DMS 273 (cell line): Measurements from ENCODE around the gene SSR2.

Experiments
- DNase-seq: peaks from one replicate; lab custom pipeline; 2025; ENCODE audit not compliant: unreplicated experiment; lab: John Stamatoyannopoulos, UW

Gene SSR2

DNA sequence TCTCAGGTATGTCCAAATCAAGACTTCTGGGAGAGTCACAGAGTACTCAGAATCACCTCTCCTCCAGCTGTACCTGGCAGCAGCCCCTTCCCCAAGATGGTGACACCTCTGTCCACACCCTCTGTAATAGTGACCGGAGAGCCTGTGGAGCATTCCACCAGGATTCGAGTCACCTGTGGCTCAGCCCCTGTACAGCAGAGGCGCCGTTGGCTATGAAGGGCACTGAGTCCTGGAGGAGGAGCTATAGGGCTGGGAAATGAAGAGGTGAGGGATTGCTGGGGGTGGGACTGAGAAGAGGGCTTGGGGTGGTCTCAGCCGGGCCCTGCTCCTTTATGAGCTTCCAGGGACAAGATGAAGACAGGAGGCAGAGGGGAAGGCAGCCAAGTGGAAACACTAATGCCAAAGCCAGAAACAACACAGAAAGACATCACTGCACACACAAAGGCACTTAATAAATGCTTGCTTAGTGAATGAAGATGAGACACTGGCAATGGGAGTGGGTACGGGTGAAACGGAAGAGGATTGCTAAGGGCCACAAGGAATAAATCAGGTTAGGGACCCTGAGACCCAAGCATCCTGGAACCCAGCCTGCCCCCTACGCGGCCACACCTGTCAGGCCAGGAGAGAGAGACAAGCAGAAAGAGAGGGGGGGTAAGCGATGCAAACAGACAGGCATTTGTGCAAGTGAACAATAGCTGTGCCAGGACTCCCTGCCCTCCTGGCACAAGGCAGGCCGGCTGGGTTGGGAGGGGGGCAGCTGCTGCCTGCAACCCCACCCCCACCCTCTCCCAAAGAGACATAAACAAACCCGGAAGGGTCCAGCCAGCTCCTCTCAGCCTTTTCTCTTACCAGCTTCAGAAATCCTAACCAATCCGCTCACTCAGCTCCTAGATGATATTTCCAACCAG is 46.3 kb downstream of the SSR2 start:
- DNase-seq: peak; percentile 63

DNA sequence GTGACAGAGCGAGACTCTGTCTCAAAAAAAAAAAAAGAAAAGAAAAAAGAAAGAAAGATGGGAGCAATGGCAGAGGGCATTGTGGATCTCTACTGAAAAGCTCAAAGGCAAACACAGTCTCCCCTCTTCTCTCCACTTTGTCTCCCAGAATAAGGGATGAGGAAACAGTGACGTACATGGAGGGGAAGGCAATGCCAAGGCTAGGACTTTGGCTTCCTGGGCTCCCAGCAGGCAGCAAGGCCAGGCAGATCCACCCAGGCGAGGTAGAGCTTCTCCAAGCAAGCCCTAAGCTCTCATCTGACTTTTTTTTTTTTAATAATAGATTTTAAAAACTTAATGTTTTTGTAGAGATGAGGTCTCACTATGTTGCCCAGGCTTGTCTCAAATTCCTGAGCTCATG is 47.0 kb downstream of the SSR2 start:
- no peak for DNase-seq

DNA sequence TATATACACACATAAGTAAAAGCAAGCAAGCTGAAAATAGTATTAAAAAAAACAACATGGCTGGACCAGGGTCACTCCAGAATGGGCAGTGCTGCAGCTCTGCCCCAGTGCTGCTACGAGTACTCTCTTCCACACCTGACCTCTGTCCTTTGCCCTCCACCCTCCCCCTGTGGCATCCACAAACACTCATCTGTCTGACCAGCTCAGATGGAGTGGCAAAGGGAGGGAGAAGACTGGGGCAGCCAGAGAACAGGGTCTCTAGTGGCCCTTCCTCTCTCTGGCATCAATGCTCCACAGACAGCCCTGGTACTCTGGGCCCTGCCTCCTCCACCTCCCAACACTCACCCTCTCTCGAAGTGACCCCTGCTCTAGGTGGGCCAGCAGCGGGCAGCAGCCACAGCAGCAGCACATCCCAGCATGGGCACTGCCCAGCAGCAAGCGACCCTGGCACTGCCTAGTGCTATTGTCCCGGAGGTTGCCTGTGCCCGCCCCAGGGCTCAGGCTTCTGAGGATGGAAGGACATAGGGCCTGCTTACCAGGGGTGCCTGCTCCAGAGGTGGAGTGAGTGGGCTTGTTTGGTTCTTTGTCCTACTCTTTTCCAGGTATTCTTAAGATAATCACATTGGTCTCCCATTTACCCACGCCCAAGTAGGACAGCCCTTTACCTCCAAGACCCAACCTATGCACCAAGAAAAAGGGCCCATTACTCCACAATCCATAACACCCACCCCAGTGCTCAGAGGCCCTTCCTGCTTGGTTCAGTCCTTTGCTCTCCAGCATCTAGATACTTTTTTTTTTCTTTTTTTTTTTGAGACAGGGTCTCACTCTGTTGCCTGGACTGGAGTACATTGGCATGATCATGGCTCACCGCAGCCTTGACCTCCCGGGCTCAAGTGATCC is 48.6 kb downstream of the SSR2 start:
- DNase-seq: no peak

DNA sequence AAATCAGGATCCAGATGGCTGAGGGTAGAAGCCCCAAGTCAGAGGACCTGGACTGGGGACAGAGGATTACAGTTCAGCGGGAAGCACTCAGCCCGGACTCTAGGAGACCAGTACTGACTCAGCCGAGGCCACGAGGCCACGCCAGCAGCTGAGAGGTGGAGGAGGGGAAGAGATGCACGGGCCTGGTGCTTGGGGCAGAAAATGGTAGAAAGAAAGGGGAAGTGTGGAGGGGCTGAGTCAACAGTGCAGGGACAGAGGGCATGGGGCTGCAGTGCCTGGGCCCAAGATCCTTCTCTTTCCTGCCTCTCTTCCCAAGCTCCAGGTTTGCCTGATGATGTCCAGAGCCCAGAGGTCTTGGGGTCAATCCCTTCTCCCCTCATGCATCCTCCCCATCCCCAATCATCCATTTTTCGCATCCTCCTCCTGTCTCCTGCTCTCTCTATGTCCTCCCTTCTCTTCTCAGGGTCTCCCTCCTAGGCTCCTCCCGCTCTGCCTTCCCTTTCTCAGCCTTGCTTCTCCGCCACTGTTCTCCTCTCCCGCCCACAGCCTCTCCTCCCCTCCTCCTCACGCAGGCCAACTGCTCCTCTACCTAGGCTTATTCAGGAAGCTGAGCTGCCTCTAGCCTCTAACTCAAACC is 50.1 kb downstream of the SSR2 start:
- DNase-seq: no peak

GRCh38 chr1:155969377-155969791 is 51.4 kb downstream of the SSR2 start:
- no peak for DNase-seq

- DNase-seq: peak; percentile 64
Measured at GRCh38 chr1:155968670-155969069, 52.1 kb downstream of the SSR2 start.

DNA sequence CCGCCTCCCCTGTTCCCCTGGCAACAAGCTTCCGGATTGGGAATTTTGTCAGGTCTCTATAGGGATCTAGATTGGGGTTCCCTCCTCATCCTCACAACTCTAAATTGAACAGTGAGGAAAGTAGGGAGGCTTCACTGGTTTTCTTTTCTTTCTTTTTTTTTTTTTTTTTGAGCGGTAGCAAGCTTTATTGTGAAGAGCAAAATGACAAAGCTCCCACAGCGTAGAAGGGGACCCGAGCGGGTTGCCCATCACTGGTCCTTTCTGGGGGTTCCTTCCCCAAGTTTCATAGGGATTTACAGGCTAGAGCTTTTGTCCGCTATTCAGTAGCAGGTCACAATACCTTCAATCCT is 52.7 kb downstream of the SSR2 start:
- no peak for DNase-seq

DNA sequence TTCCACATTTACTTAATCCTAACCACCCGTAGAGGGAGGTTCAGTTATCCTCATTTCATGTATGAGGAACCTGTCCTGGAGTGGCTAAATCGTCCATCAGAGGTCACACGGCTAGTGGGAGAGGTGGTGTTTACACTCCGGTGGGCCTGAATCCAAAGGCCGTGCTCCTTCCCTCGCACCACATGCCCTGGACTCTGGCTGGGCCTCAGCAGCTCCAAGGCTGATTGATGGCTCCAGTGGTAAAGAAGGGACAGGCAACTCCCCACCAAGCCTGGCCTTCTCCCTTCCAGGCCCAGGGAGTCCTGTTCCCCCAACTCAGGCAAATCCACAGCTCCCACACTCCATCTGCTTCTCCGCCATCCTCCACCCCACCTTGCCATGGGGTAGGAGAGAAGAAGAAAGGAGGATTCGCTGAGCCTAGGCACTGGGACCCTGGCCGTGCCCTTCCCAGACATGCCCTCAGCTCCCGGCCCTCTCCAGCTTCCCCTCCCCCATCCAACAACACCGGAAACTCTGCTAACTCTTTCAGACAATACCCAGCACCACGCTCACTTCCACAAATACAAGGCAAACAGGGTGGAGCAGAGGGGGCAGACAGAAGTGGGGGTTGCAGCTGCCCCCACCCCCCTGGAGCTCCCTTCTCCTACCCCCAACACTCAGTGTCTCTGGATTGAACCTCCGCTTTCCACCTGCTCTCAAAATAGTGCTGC is 53.3 kb downstream of the SSR2 start:
- DNase-seq: no peak

DNA sequence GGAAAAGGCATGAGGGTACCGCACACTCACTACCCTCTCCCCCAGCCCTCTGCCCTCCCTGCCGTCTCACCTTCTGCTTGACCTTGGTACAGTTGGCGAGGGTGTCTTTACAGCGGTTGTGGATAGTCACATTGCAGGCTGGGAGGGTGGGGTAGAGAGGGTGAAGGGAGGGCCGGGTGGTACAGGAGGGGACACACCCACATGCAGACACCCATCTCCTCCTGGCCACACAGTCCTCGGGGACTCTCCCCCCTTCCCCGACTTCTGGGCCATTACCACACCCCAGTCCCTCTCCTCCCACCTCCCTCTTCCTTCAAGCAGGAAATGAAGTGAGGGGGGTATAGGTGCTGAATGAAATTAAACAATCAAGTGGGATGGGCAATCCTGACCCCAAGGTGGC is 54.0 kb downstream of the SSR2 start:
- DNase-seq: no peak

GRCh38 chr1:155966135-155966534 is 54.6 kb downstream of the SSR2 start:
- DNase-seq: no peak

- DNase-seq: no peak
Measured at GRCh38 chr1:155964193-155964592, 56.6 kb downstream of the SSR2 start.

GRCh38 chr1:155962599-155963211 is 58.0 kb downstream of the SSR2 start:
- no peak for DNase-seq

DNA sequence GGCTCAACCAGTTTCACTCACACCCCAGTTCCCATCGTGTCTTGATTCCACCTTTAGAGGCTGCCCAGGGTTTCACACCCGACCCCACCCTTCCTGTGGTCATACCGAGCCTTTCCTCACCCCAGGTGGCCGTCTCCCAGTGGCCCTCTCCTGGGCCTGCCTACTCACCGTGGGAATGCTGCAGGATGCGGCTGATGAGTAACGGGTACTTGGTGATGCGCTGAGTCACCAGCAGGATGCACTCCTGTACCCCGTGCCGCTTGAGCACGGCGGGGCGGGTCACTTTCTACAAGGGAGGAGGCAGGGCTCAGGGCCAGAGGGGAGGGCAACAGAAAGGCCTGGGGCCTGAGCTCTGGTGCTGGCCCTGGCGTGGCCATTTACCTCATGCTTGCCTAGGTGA is 58.8 kb downstream of the SSR2 start:
- no peak for DNase-seq

- no peak for DNase-seq
Measured at GRCh38 chr1:155960081-155960745, 60.5 kb downstream of the SSR2 start.
